ENCODE measurements around the gene WWTR1. TPM values are rescaled to one million over a fixed set of nuclear protein-coding genes. Genes with fewer than 3 reads are reported as not detected.

The WWTR1 gene
- polyA plus RNA-seq, 1 experiment, result 119 TPM

- Histone ChIP-seq H3K27me3 (ENCODE audit: control insufficient read depth, insufficient read depth, low read length) (no peaks in the 10 kb centered on the region), H3K4me3 (ENCODE audit: low read depth, low read length) (no peak overlapping the region), H3K36me3 (ENCODE audit: control insufficient read depth, insufficient read depth, low read length) (no peaks in the 10 kb centered on the region)
- no peak for DNase-seq (ENCODE audit: low read depth)
- no peak for TF ChIP-seq CTCF (IDR thresholded peaks at IDR 0.05; ENCODE audit: insufficient read depth, low read depth, low read length)
- CTCF ChIA-PET, result interaction anchor here (0.6 to 5.8 kb wide), 7 partner anchors 11 to 302 kb away, joined by 3 to 20 read pairs (median 3); no protein-coding TSS in a partner anchor
- POLR2A ChIA-PET, result no interaction called here
These were observed 151.3 kb downstream of the WWTR1 start for GRCh38 chr3:149506540-149506939.

DNA sequence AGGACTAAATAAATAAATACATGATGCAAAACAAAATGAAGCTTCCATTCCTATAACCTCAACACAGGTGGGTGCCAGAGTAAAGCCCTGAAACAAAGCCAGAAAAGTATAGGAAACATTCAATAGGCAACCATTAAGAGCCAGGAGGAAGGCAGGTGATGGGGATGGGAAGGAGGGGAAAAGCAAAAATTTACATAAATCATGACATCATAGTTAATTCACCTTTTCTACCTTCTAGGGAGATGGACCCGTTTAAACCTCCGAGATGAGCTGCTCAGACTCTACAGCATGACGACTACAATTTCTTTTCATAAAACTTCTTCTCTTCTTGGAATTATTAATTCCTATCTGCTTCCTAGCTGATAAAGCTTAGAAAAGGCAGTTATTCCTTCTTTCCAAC, 155.4 kb downstream of the WWTR1 start:
- no peaks in the 10 kb centered on the region for H3K27me3 ChIP-seq (ENCODE audit: control insufficient read depth, insufficient read depth, low read length)
- no peak for TF ChIP-seq CTCF (IDR thresholded peaks at IDR 0.05; ENCODE audit: insufficient read depth, low read depth, low read length)
- POLR2A ChIA-PET, result no interaction called here
- CTCF ChIA-PET, result interaction anchor here (0.6 to 5.8 kb wide), 6 partner anchors 8 to 306 kb away, joined by 3 to 20 read pairs (median 4); partner anchors contain the start of gene WWTR1
- DNase-seq (ENCODE audit: low read depth), result no peak
- H3K4me3 ChIP-seq (ENCODE audit: low read depth, low read length), result no peak overlapping the region
- H3K36me3 ChIP-seq (ENCODE audit: control insufficient read depth, insufficient read depth, low read length), result no peaks in the 10 kb centered on the region

DNA sequence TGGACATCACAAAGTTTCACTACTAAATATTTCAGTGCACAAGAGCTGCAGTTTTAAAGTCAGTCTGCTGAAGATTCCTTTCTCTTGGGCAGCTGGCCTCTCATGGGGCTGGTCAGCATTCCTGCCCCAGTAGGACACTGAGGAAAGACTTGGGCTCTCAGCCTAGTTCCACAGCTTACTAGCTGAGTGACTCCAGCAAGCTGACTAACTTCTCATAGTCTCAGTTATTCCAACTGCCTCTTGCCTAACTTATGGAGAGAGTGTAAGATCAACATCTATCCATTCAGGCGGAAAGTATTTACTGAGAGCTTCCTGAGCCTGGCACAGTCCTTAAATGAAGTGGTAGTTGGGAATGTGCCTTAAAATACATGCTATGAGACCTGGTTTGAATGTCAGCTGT, 156.3 kb downstream of the WWTR1 start:
- ChIA-PET CTCF (interaction anchor here (0.8 to 5.8 kb wide), 7 partner anchors 8 to 307 kb away, joined by 3 to 20 read pairs (median 4); partner anchors contain the start of gene WWTR1), POLR2A (no interaction called here)
- Histone ChIP-seq H3K4me3 (ENCODE audit: low read depth, low read length) (no peak overlapping the region), H3K36me3 (ENCODE audit: control insufficient read depth, insufficient read depth, low read length) (no peaks in the 10 kb centered on the region), H3K27me3 (ENCODE audit: control insufficient read depth, insufficient read depth, low read length) (no peaks in the 10 kb centered on the region)
- DNase-seq (ENCODE audit: low read depth), result peak; percentile 49
- no peak for TF ChIP-seq CTCF (IDR thresholded peaks at IDR 0.05; ENCODE audit: insufficient read depth, low read depth, low read length)

- no peak overlapping the region for H3K4me3 ChIP-seq (ENCODE audit: low read depth, low read length)
- no peak for DNase-seq (ENCODE audit: low read depth)
- no peaks in the 10 kb centered on the region for H3K36me3 ChIP-seq (ENCODE audit: control insufficient read depth, insufficient read depth, low read length)
- POLR2A ChIA-PET, result interaction anchor here (0.6 kb wide), 1 partner anchor 472 kb away, joined by 3 read pairs; no protein-coding TSS in a partner anchor
- CTCF ChIA-PET, result interaction anchor here (1.1 to 1.7 kb wide), 2 partner anchors 9 to 219 kb away, joined by 5 read pairs; no protein-coding TSS in a partner anchor
- no peaks in the 10 kb centered on the region; the same call in 1 of the 2 replicates for H3K27me3 ChIP-seq (ENCODE audit: control insufficient read depth, insufficient read depth, low read length)
- TF ChIP-seq CTCF (IDR thresholded peaks at IDR 0.05; ENCODE audit: insufficient read depth, low read depth, low read length), result no peak
These were observed 159.7 kb downstream of the WWTR1 start for GRCh38 chr3:149497966-149498670.

GRCh38 chr3:149496891-149497290, 160.9 kb downstream of the WWTR1 start:
- ChIA-PET POLR2A (interaction anchor here (0.7 kb wide), 1 partner anchor 157 kb away, joined by 7 read pairs; no protein-coding TSS in a partner anchor), CTCF (interaction anchor here (0.6 to 1.7 kb wide), 4 partner anchors 15 to 275 kb away, joined by 3 to 5 read pairs (median 4); no protein-coding TSS in a partner anchor)
- Histone ChIP-seq H3K4me3 (ENCODE audit: low read depth, low read length) (no peak overlapping the region), H3K36me3 (ENCODE audit: control insufficient read depth, insufficient read depth, low read length) (no peaks in the 10 kb centered on the region), H3K27me3 (ENCODE audit: control insufficient read depth, insufficient read depth, low read length) (no peaks in the 10 kb centered on the region; the same call in 1 of the 2 replicates)
- TF ChIP-seq CTCF (IDR thresholded peaks at IDR 0.05; ENCODE audit: insufficient read depth, low read depth, low read length), result no peak
- DNase-seq (ENCODE audit: low read depth), result no peak
